ENCODE data around the gene ZNF799.
"Not testable (repeated sequence)": the region's sequence is repeated elsewhere in the genome, so short reads cannot be mapped to it uniquely, and the experiment has no call there.

Gene ZNF799

GRCh38 chr19:12400633-12401502, at the start of gene ZNF799:
Gene ZNF799 (minus strand): TSS chr19:12401271. CDS start chr19:12401070, 201 bp downstream.
- Histone ChIP-seq H3K36me3 (ENCODE audit: low read depth) (no peaks in the 10 kb centered on the region), H3K27ac (ENCODE audit: poor library complexity, severe bottlenecking) (peak within 1 kb of the TSS; percentile 69), H3K4me3 (ENCODE audit: severe bottlenecking) (peak within 1 kb of the TSS; percentile 80), H3K4me1 (ENCODE audit: insufficient read depth, poor library complexity, severe bottlenecking) (no peaks in the 10 kb centered on the region), H3K27me3 (ENCODE audit: insufficient read depth, poor library complexity, severe bottlenecking) (no peaks in the 10 kb centered on the region), H3K9me3 (ENCODE audit: severe bottlenecking) (no peaks in the 10 kb centered on the region)
- ATAC-seq (ENCODE audit: low read depth) (peak; percentile 95), DNase-seq (ENCODE audit: low spot score) (peak; percentile 99)
- TF ChIP-seq CTCF (IDR thresholded peaks at IDR 0.05; ENCODE audit: poor library complexity, severe bottlenecking): peak; percentile 23

GRCh38 chr19:12450844-12451243, 49.8 kb upstream of the ZNF799 start:
- Histone ChIP-seq H3K4me3 (ENCODE audit: severe bottlenecking) (no peak overlapping the region), H3K27me3 (ENCODE audit: insufficient read depth, poor library complexity, severe bottlenecking) (no peaks in the 10 kb centered on the region), H3K9me3 (ENCODE audit: severe bottlenecking) (no peaks in the 10 kb centered on the region), H3K36me3 (ENCODE audit: low read depth) (no peaks in the 10 kb centered on the region), H3K4me1 (ENCODE audit: insufficient read depth, poor library complexity, severe bottlenecking) (no peaks in the 10 kb centered on the region), H3K27ac (ENCODE audit: poor library complexity, severe bottlenecking) (no peak overlapping the region)
- DNase-seq (ENCODE audit: low spot score): no peak
- no peak for ATAC-seq (ENCODE audit: low read depth)
- no peak for TF ChIP-seq CTCF (IDR thresholded peaks at IDR 0.05; ENCODE audit: poor library complexity, severe bottlenecking)

- Histone ChIP-seq H3K9me3 (ENCODE audit: severe bottlenecking) (no peaks in the 10 kb centered on the region), H3K27me3 (ENCODE audit: insufficient read depth, poor library complexity, severe bottlenecking) (no peaks in the 10 kb centered on the region), H3K27ac (ENCODE audit: poor library complexity, severe bottlenecking) (no peak overlapping the region), H3K4me1 (ENCODE audit: insufficient read depth, poor library complexity, severe bottlenecking) (no peaks in the 10 kb centered on the region), H3K4me3 (ENCODE audit: severe bottlenecking) (no peak overlapping the region), H3K36me3 (ENCODE audit: low read depth) (no peaks in the 10 kb centered on the region)
- no peak for TF ChIP-seq CTCF (IDR thresholded peaks at IDR 0.05; ENCODE audit: poor library complexity, severe bottlenecking)
- ATAC-seq (ENCODE audit: low read depth) (no peak), DNase-seq (ENCODE audit: low spot score) (no peak)
These were observed 47.7 kb upstream of the ZNF799 start for GRCh38 chr19:12448808-12449207.

GRCh38 chr19:12440541-12441316, 39.7 kb upstream of the ZNF799 start, which contains the start of gene ZNF443:
Gene ZNF443 (minus strand): TSS chr19:12441021. CDS start chr19:12440914, 107 bp downstream.
- no peaks in the 10 kb centered on the region for H3K36me3 ChIP-seq (ENCODE audit: low read depth)
- H3K4me1 ChIP-seq (ENCODE audit: insufficient read depth, poor library complexity, severe bottlenecking): no peaks in the 10 kb centered on the region
- H3K9me3 ChIP-seq (ENCODE audit: severe bottlenecking): no peaks in the 10 kb centered on the region
- peak; percentile 96 for DNase-seq (ENCODE audit: low spot score)
- no peaks in the 10 kb centered on the region for H3K27me3 ChIP-seq (ENCODE audit: insufficient read depth, poor library complexity, severe bottlenecking)
- peak within 1 kb of the TSS; percentile 53 for H3K4me3 ChIP-seq (ENCODE audit: severe bottlenecking)
- no peak for TF ChIP-seq CTCF (IDR thresholded peaks at IDR 0.05; ENCODE audit: poor library complexity, severe bottlenecking)
- ATAC-seq (ENCODE audit: low read depth): peak; percentile 98
- peak within 1 kb of the TSS; percentile 69 for H3K27ac ChIP-seq (ENCODE audit: poor library complexity, severe bottlenecking)

GRCh38 chr19:12439686-12440540, 38.8 kb upstream of the ZNF799 start:
- DNase-seq (ENCODE audit: low spot score); H3K27me3 ChIP-seq (ENCODE audit: insufficient read depth, poor library complexity, severe bottlenecking); H3K36me3 ChIP-seq (ENCODE audit: low read depth); H3K4me1 ChIP-seq (ENCODE audit: insufficient read depth, poor library complexity, severe bottlenecking); H3K9me3 ChIP-seq (ENCODE audit: severe bottlenecking): not testable (repeated sequence)
- Histone ChIP-seq H3K27ac (ENCODE audit: poor library complexity, severe bottlenecking) (peak overlapping the region; percentile 69), H3K4me3 (ENCODE audit: severe bottlenecking) (peak overlapping the region; percentile 53)
- peak; percentile 18 for ATAC-seq (ENCODE audit: low read depth)

GRCh38 chr19:12430726-12431299, 29.7 kb upstream of the ZNF799 start:
- H3K4me3 ChIP-seq (ENCODE audit: severe bottlenecking); H3K4me1 ChIP-seq (ENCODE audit: insufficient read depth, poor library complexity, severe bottlenecking); DNase-seq (ENCODE audit: low spot score); H3K27ac ChIP-seq (ENCODE audit: poor library complexity, severe bottlenecking); H3K27me3 ChIP-seq (ENCODE audit: insufficient read depth, poor library complexity, severe bottlenecking); H3K9me3 ChIP-seq (ENCODE audit: severe bottlenecking); ATAC-seq (ENCODE audit: low read depth): not testable (repeated sequence)
- peaks cover 15% of the 10 kb centered on the region for H3K36me3 ChIP-seq (ENCODE audit: low read depth)
